Measurements from ENCODE around the gene CCDC57. TPM values are rescaled to one million over a fixed set of nuclear protein-coding genes. Genes with fewer than 3 reads are reported as not detected.

CCDC57 gene
- total RNA-seq, 4 donors from 2014 or later, result 7.9 to 22.1 (median 9.8) TPM

GRCh38 chr17:82086941-82087906, 125.4 kb downstream of the CCDC57 start:
- Histone ChIP-seq H3K9me3 (no peaks in the 10 kb centered on the region), H3K4me1 (no peaks in the 10 kb centered on the region), H3K27me3 (no peaks in the 10 kb centered on the region), H3K36me3 (peaks cover 96 to 100% (median 100%) of the 10 kb centered on the region in 3 donors), H3K27ac (no peak overlapping the region), H3K4me3 (no peak overlapping the region)
- TF ChIP-seq CTCF (IDR thresholded peaks at IDR 0.05) (no peak), POLR2A (IDR thresholded peaks at IDR 0.05) (no peak)
- WGBS, 2 donors, result 89 to 95% methylated on average over 4 to 8 of the region's 39 CpGs
- no peak for DNase-seq
- intact Hi-C loops (cut with DNase I), result no loop called here

GRCh38 chr17:82085931-82086764, 126.5 kb downstream of the CCDC57 start:
- WGBS, 2 donors, result 100% methylated on average over 2 to 4 of the region's 25 CpGs
- TF ChIP-seq CTCF (IDR thresholded peaks at IDR 0.05), result no peak
- Histone ChIP-seq H3K36me3 (peaks cover 90 to 100% (median 95%) of the 10 kb centered on the region in 3 donors), H3K27ac (no peak overlapping the region), H3K4me3 (no peak overlapping the region), H3K4me1 (no peaks in the 10 kb centered on the region), H3K9me3 (no peaks in the 10 kb centered on the region), H3K27me3 (no peaks in the 10 kb centered on the region)
- no peak for DNase-seq
- intact Hi-C loops (cut with DNase I), result no loop called here

DNA sequence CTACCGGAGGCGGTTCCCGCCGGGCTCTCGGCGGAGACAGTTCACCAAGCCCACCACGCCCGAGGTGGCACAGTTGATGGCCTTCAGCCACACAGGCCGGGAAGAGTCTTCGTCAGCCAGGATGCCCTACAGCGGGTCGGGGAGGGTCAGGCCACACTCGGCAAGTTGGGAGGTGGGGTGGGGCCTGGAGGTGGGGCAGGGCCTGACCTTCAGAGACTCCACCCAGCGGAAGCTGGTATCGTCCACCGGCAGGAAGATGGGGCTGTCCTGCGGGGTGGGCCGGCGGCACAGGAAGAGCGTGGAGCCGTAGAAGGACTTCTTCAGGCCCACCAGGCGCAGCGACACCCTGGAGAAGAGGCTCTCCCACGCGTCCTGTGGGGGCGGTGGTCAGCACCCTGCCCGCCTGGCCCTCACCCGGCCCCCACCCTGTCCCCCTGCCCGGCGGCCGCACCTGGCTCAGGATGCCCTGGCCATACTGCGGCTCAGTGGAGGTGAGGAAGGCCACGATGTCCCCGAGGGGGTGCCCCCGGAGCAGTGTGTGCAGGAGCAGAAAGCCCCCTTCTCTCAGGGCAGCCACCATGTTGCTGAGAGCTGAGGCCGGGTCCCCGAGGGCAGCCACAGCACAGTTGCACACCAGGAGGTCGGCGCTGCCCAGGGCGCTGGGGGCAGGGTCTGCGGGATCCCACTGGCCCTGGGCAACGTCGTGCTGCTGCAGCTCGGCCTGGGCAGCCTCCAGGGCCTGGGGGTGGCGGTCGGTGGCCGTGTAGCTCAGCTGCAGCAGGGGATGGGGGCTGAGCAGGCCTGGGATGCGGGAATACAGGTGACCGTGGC, 127.4 kb downstream of the CCDC57 start:
- H3K36me3 ChIP-seq, result peaks cover 86 to 100% (median 93%) of the 10 kb centered on the region in 3 donors
- H3K4me1 ChIP-seq, result no peaks in the 10 kb centered on the region
- no peaks in the 10 kb centered on the region for H3K9me3 ChIP-seq
- no peak for DNase-seq
- TF ChIP-seq POLR2A (IDR thresholded peaks at IDR 0.05) (no peak), CTCF (IDR thresholded peaks at IDR 0.05) (no peak)
- no peaks in the 10 kb centered on the region for H3K27me3 ChIP-seq
- no peak overlapping the region for H3K4me3 ChIP-seq
- intact Hi-C loops (cut with DNase I), result no loop called here
- H3K27ac ChIP-seq, result no peak overlapping the region
- 90 to 91% methylated on average over 6 to 23 of the region's 49 CpGs for WGBS, 2 donors

GRCh38 chr17:82084373-82085030, 128.1 kb downstream of the CCDC57 start:
- peaks cover 84 to 100% (median 93%) of the 10 kb centered on the region in 3 donors for H3K36me3 ChIP-seq
- TF ChIP-seq POLR2A (IDR thresholded peaks at IDR 0.05), result no peak
- TF ChIP-seq CTCF (IDR thresholded peaks at IDR 0.05), result no peak
- no peaks in the 10 kb centered on the region for H3K27me3 ChIP-seq
- H3K9me3 ChIP-seq, result no peaks in the 10 kb centered on the region
- intact Hi-C loops (cut with DNase I), result no loop called here
- no peak overlapping the region for H3K4me3 ChIP-seq
- no peak overlapping the region for H3K27ac ChIP-seq
- H3K4me1 ChIP-seq, result no peaks in the 10 kb centered on the region
- WGBS, 2 donors, result 94 to 95% methylated on average over 6 to 7 of the region's 31 CpGs
- DNase-seq, result no peak

All from esophagus squamous epithelium (tissue), 5 donors.